K562 (cell line): ENCODE results near the gene SMIM22. TPM values are rescaled to one million over a fixed set of nuclear protein-coding genes. Genes with fewer than 3 reads are reported as not detected.

ENCODE experiments used
- CXXC5 ChIP-seq: fragments of 250-450 bp; sonication (Bioruptor Pico); IDR thresholded peaks from 2 replicates; pipeline ENCODE4 v1.8.0; 2022; ENCODE audit warnings: inconsistent platforms, mild to moderate bottlenecking, moderate library complexity
- HCFC1 ChIP-seq: IDR thresholded peaks from 2 replicates; pipeline ENCODE4 v1.6.1; 2012; ENCODE audit warnings: low read depth, low read length, improper control_type of control experiment
- HDAC1 ChIP-seq, 2 experiments: fragments of 450-650 bp; IDR thresholded peaks; 2 replicates each; pipeline ENCODE4 v1.6.1; 2016 to 2017; ENCODE audit warnings: inconsistent platforms in 1 of 2, mild to moderate bottlenecking in 1 of 2, moderate library complexity in 1 of 2
- JUN ChIP-seq, 2 experiments: sonication (generic) in 1 of 2; formaldehyde crosslinking in 1 of 2; IDR thresholded peaks; 2 replicates each; pipeline versions ENCODE4 v1.6.1 to v1.8.0; 2012 to 2022; ENCODE audit warnings: borderline replicate concordance in 2 of 2, mild to moderate bottlenecking in 2 of 2, improper control_type of control experiment in 1 of 2, low read depth in 1 of 2, low read length in 1 of 2, missing genetic modification reagents in 1 of 2
- JUND ChIP-seq, 2 experiments: IDR thresholded peaks; 2 replicates in 1 of 2; 3 replicates in 1 of 2; pipeline ENCODE4 v1.6.1; 2011; ENCODE audit warnings: borderline replicate concordance in 2 of 2, low read depth in 2 of 2, low read length in 2 of 2, improper control_type of control experiment in 1 of 2, missing biosample characterization in 1 of 2, missing genetic modification characterization in 1 of 2, missing genetic modification reagents in 1 of 2
- NONO ChIP-seq, 2 experiments: fragments of 200-400 bp in 1 of 2; fragments of 450-650 bp in 1 of 2; formaldehyde crosslinking in 1 of 2; IDR thresholded peaks; 2 replicates each; pipeline ENCODE4 v1.6.1; 2017; ENCODE audit warnings: low read depth in 2 of 2, mild to moderate bottlenecking in 2 of 2, moderate library complexity in 2 of 2, low read length in 1 of 2
- NRF1 ChIP-seq, 2 experiments: fragments of 450-650 bp; IDR thresholded peaks in 1 of 2; conservative IDR thresholded peaks in 1 of 2; 2 replicates each; pipeline ENCODE4 v1.6.1; 2014; ENCODE audit warnings: mild to moderate bottlenecking in 2 of 2
- NUFIP1 ChIP-seq: fragments of 450-650 bp; IDR thresholded peaks from 2 replicates; pipeline ENCODE4 v1.6.1; 2018; ENCODE audit not compliant: partially characterized antibody
- PHF8 ChIP-seq: fragments of 200-600 bp; sonication (generic); IDR thresholded peaks from 2 replicates; pipeline ENCODE4 v1.6.1; 2012; ENCODE audit warnings: mixed run types, mild to moderate bottlenecking, inconsistent platforms, low read length, moderate library complexity, borderline replicate concordance
- SUPT5H ChIP-seq: fragments of 450-650 bp; IDR thresholded peaks from 2 replicates; pipeline ENCODE4 v1.6.1; 2016
- U2AF1 ChIP-seq: fragments of 200-400 bp; formaldehyde crosslinking; optimal IDR thresholded peaks from 2 replicates; pipeline ENCODE3; 2017; ENCODE audit warnings: mild to moderate bottlenecking, low read depth, low read length, moderate library complexity
- ZFX ChIP-seq: sonication (generic); formaldehyde crosslinking; IDR thresholded peaks from 2 replicates; pipeline ENCODE4 v1.8.0; 2022; ENCODE audit warnings: mild to moderate bottlenecking, missing genetic modification reagents, moderate library complexity
- ZNF12 ChIP-seq: sonication (generic); formaldehyde crosslinking; IDR thresholded peaks from 2 replicates; pipeline ENCODE4 v1.4.0; 2020; ENCODE audit warnings: mild to moderate bottlenecking, missing genetic modification reagents
- polyA plus RNA-seq, 8 experiments: library from polyadenylated mRNA; depleted of rRNA in 4 of 8; stranded (reverse) in 5 of 8; unstranded in 3 of 8; fragments of >200 nt; fragmentation: Nextera tagmentation in 2 of 8; fragmentation: Illumina TruSeq in 1 of 8; extraction: Ambion mirVana in 2 of 8; extraction: Trizol in 1 of 8; gene quantifications; 2 replicates each; pipeline versions ENCODE4 v1.2.1 to v1.2.3, GENCODE V29; 2011 to 2014; ENCODE audit warnings: inconsistent platforms in 1 of 8, missing spikeins in 1 of 8
- total RNA-seq, 7 experiments: library from RNA; depleted of rRNA in 6 of 7; stranded (reverse); fragments of >200 nt in 6 of 7; fragmentation: Illumina TruSeq in 2 of 7; extraction: Trizol in 2 of 7; gene quantifications; 2 replicates each; pipeline versions ENCODE4 v1.2.1 to v1.2.3, GENCODE V29; 2011 to 2021; ENCODE audit warnings: low replicate concordance in 1 of 7
- TF ChIP-seq, protein P1 (sequence below): sonication (generic); formaldehyde crosslinking; IDR thresholded peaks from 2 replicates; pipeline ENCODE4 v1.8.0; 2022; ENCODE audit warnings: mild to moderate bottlenecking, missing genetic modification reagents

Gene SMIM22
- total and polyA plus RNA-seq, 9 of the 15 experiments (the other 6 are each of a cell fraction or from before 2014, with no cell fraction given), result not detected

GRCh38 chr16:4766875-4767628, 28.1 kb upstream of the SMIM22 start, which contains the start of gene ZNF500 (continued):
- TF ChIP-seq JUN (IDR thresholded peaks at IDR 0.05; ENCODE audit: borderline replicate concordance, low read depth, low read length) (peak; percentile 61; the same call in 1 of the 2 replicates), JUN (CRISPR knock-in tag; IDR thresholded peaks at IDR 0.05; ENCODE audit: borderline replicate concordance) (0 out of 2 replicates have a peak, but pooled peaks have one; percentile 2), SUPT5H (peak; percentile 86), HCFC1 (peak; percentile 97), NUFIP1 (no peak), JUND (IDR thresholded peaks at IDR 0.05; ENCODE audit: borderline replicate concordance, low read depth, low read length) (peak; percentile 27; the same call in 1 of the 2 replicates), JUND (tag; IDR thresholded peaks at IDR 0.05; ENCODE audit: borderline replicate concordance, low read depth, low read length) (no peak; the same call in 2 of the 3 replicates), CXXC5 (CRISPR knock-in tag) (peak; percentile 86), U2AF1 (peak; percentile 68), ZFX (peak; percentile 99), NRF1 (conservative IDR thresholded peaks at IDR 0.05 in 1 of 2, IDR thresholded peaks at IDR 0.05 in 1 of 2) (peak; percentile 83 to 85), NONO (IDR thresholded peaks at IDR 0.05; ENCODE audit: low read depth in 2 of 2, low read length in 1 of 2) (peak in 1 of 2 experiments; percentile 35; a peak in 1 of 4 replicates), HDAC1 (IDR thresholded peaks at IDR 0.05) (peak in 1 of 2 experiments; percentile 64; a peak in 1 of 4 replicates), PHF8 (peak; percentile 91; the same call in 1 of the 2 replicates), ZNF12 (peak; percentile 80)
- TF ChIP-seq, protein P1, sequence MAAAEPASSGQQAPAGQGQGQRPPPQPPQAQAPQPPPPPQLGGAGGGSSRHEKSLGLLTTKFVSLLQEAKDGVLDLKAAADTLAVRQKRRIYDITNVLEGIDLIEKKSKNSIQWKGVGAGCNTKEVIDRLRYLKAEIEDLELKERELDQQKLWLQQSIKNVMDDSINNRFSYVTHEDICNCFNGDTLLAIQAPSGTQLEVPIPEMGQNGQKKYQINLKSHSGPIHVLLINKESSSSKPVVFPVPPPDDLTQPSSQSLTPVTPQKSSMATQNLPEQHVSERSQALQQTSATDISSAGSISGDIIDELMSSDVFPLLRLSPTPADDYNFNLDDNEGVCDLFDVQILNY (CRISPR knock-in tag), result no peak
